GM12864 (cell line): Measurements from ENCODE around the gene UBE2O.

ENCODE experiments used
- DNase-seq: peaks from one replicate; pipeline ENCODE4 v3.0.0-alpha.2; 2011; ENCODE audit warnings: low read depth
- H3K4me3 ChIP-seq: 2 replicates; pipeline ENCODE4 v1.5.1; 2011; ENCODE audit warnings: mild to moderate bottlenecking, low read depth, low read length, control low read depth
- CTCF ChIP-seq: IDR thresholded peaks from 2 replicates; pipeline ENCODE4 v1.5.1; 2011; ENCODE audit warnings: low read depth, mild to moderate bottlenecking, moderate library complexity, low read length, control low read depth, inconsistent platforms; ENCODE audit errors: missing control alignments

Gene UBE2O

GRCh38 chr17:76397687-76398522 lies 55.0 kb downstream of the UBE2O start:
- DNase-seq, result peak; percentile 48
- TF ChIP-seq CTCF, result peak; percentile 99
- H3K4me3 ChIP-seq, result no peak overlapping the region

DNA sequence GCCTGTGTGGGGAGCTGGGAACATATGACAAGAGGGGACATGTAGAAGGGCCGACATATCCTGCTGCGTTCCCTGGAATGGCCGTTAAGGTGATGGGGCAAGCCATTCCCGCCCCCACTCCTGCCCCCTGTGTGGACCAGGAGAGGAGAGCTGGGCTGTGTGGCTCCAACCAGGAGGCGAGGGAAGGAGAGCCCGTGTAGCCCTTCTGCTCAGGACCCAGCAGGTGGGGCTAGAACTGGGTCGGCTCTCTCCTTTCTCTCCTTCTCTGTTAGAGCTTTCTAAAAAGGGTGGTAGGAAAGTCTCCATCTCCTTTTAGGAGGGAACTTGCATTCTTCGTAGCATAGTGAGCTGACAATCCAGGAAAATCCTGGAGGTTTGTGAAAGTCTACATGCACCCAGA lies 55.8 kb downstream of the UBE2O start:
- DNase-seq, result no peak

DNA sequence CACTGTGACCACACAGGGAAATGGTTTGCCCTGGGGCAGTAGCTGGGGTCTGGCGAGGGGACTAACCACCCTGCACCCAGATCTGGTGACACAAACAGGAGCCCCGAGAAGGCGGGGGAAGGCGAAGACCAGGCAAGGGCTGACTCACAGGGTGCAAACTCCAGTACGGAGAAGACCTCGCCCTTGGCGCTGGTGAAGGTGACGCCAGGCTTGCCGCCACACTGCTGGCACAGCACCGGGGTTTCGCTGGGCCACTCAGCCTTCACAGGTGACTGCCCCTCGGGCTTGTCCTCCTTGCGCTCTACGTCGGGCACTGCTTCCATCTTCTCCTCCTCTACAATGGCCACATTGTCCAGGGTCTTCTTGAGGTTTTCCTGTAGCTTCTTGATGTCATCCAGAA lies 57.0 kb downstream of the UBE2O start:
- no peak overlapping the region for H3K4me3 ChIP-seq
- no peak for DNase-seq
- no peak for TF ChIP-seq CTCF

More for the DNA sequence above, 55.8 kb downstream of the UBE2O start:
- no peak for TF ChIP-seq CTCF
- H3K4me3 ChIP-seq, result no peak overlapping the region

DNA sequence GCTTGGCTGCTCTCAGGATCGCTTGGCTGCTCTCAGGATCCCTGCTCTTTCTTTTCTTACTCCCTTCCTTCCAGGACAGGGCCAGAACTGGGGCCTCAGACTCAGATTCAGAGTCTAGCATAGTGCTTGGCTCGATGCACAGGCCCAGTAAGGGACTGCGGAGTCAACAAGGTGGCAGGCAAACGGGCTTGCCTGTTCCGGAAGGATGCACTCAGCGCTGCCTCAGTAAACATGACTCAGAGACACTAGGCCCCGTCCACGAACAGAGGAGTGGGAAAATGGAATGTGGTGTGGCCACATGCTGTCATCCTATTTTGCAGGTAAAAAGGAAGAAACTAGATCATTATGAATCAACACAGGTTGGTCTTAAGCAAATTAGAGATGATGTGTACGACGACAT lies 58.8 kb downstream of the UBE2O start:
- no peak for TF ChIP-seq CTCF
- no peak overlapping the region for H3K4me3 ChIP-seq
- DNase-seq, result no peak

GRCh38 chr17:76391200-76391715 lies 61.7 kb downstream of the UBE2O start:
- no peak overlapping the region for H3K4me3 ChIP-seq
- no peak for DNase-seq
- TF ChIP-seq CTCF, result no peak

- no peak for TF ChIP-seq CTCF
Measured at GRCh38 chr17:76390003-76390421, 62.9 kb downstream of the UBE2O start.

More at GRCh38 chr17:76390003-76390421, 62.9 kb downstream of the UBE2O start:
- no peak for DNase-seq
- no peak overlapping the region for H3K4me3 ChIP-seq
